Frontal cortex (tissue), 4 donors: ENCODE results near the gene BAD. TPM values are rescaled to one million over a fixed set of nuclear protein-coding genes. Genes with fewer than 3 reads are reported as not detected.

ENCODE experiments used
- DNase-seq, 2 donors: peaks; one replicate each; pipeline ENCODE4 v3.0.0; 2012; ENCODE audit warnings: low spot score in 2 of 2
- FAIRE-seq: peaks from 2 replicates; lab custom pipeline; 2012; peaks lifted over from hg19 to GRCh38; lab: Jason Lieb, UNC
- small RNA-seq: library from RNA; depleted of rRNA; stranded (forward); fragments of <200 nt; gene quantifications from one replicate; pipeline ENCODE3, GENCODE V24; 2014
- total RNA-seq: library from RNA; depleted of rRNA; stranded (reverse); fragments of >200 nt; gene quantifications from one replicate; pipeline ENCODE4 v1.2.3, GENCODE V29; 2014
- donor health status: control.
- donor health status: control.
- donor health status: control.

Gene BAD
- total RNA-seq, 1 donor from 2014 or later, result 44.8 TPM

DNA sequence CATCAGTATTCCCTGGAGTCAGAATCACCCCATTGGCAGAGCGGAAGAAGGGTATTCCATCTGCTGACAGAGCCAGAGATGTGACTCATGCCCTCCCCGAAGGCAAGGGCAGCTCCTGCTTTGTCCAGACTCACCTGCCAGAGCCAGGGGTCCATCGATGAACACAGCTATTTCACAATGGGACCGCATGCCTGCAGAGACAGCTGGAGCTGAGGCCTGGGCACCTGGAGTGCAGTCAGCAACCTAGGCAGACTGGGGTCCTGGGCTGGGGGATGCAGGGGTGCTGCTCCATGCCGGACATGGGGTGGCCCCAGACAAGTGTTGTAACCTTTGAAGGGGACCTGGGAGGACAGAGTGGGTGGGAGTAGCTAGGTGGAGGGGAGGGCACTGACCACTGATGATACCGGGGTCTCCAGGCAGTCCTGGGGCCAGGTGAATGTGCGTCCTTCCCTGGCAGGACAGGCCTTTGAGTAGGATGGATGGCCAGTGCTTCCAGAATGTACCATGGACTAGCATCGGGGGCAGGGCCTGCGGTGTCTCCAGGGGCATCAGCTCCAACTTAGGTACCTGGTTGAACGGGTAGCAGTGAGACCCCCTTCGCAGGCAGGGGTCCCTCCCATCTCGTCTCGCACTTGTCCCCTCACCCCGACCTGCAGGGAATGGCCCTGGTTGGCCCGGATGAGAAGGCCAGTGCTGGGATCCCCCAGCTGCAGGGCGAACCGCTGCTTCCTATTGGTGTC is 60.1 kb downstream of the BAD start:
- no peak for DNase-seq
- FAIRE-seq, result no peak

- DNase-seq (no peak), FAIRE-seq (no peak)
Observed at GRCh38 chr11:64223001-64223651, 61.3 kb downstream of the BAD start.

GRCh38 chr11:64222651-64223000 is 61.8 kb downstream of the BAD start:
- FAIRE-seq, result no peak
- DNase-seq, result no peak

- FAIRE-seq, result no peak
Observed at GRCh38 chr11:64220798-64221197, 63.7 kb downstream of the BAD start.

DNA sequence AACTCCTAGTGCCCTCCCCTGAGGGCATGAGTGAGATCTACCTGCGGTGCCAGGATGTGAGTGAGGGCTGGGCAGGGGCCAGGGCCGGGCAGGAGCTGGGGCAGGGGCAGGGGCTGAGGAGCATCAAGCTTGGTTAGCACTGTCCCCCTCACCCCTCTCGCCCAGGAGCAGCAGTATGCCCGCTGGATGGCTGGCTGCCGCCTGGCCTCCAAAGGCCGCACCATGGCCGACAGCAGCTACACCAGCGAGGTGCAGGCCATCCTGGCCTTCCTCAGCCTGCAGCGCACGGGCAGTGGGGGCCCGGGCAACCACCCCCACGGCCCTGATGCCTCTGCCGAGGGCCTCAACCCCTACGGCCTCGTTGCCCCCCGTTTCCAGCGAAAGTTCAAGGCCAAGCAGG is 64.2 kb downstream of the BAD start:
- DNase-seq (no peak), FAIRE-seq (no peak)

More at GRCh38 chr11:64220798-64221197, 63.7 kb downstream of the BAD start:
- DNase-seq, result no peak

Small RNA genes lying within 50 kb of the gene (small RNA-seq; reads per million reads assigned to genes)
- gene RF00019, result not detected

Other genes starting within 250 kb of the BAD start
- gene FLRT1, start 248.7 kb downstream of the BAD start, total RNA-seq, result 4.5 TPM
- 19.6 TPM for gene MACROD1, start 118.6 kb downstream of the BAD start, total RNA-seq
- 91.7 TPM for gene STIP1, start 98.5 kb downstream of the BAD start, total RNA-seq
- gene FERMT3, start 77.9 kb downstream of the BAD start, total RNA-seq, result 0.41 TPM
- 10.6 TPM for gene TRPT1, start 58.5 kb downstream of the BAD start, total RNA-seq
- gene NUDT22, start 58.4 kb downstream of the BAD start, total RNA-seq, result 12.6 TPM
- gene DNAJC4, start 54.1 kb downstream of the BAD start, total RNA-seq, result 9.8 TPM
- 17.9 TPM for gene VEGFB, start 50.1 kb downstream of the BAD start, total RNA-seq
- 26.1 TPM for gene FKBP2, start 43.6 kb downstream of the BAD start, total RNA-seq
- 102 TPM for gene PPP1R14B, start 37.7 kb downstream of the BAD start, total RNA-seq
- gene PLCB3, start 33.1 kb downstream of the BAD start, total RNA-seq, result 4.9 TPM
- 9.8 TPM for gene GPR137, start 1.2 kb upstream of the BAD start, total RNA-seq
- gene KCNK4, start 6.6 kb upstream of the BAD start, total RNA-seq, result 1.6 TPM
- 0.82 TPM for gene CATSPERZ, start 15.7 kb upstream of the BAD start, total RNA-seq
- 12.6 TPM for gene ESRRA, start 20.9 kb upstream of the BAD start, total RNA-seq
- 103 TPM for gene TRMT112, start 32.9 kb upstream of the BAD start, total RNA-seq
- 129 TPM for gene PRDX5, start 33.5 kb upstream of the BAD start, total RNA-seq
- gene CCDC88B, start 55.5 kb upstream of the BAD start, total RNA-seq, result 0.82 TPM
- 9.4 TPM for gene RPS6KA4, start 74.5 kb upstream of the BAD start, total RNA-seq